Measurements from ENCODE around the gene NTN1.

NTN1 gene

DNA sequence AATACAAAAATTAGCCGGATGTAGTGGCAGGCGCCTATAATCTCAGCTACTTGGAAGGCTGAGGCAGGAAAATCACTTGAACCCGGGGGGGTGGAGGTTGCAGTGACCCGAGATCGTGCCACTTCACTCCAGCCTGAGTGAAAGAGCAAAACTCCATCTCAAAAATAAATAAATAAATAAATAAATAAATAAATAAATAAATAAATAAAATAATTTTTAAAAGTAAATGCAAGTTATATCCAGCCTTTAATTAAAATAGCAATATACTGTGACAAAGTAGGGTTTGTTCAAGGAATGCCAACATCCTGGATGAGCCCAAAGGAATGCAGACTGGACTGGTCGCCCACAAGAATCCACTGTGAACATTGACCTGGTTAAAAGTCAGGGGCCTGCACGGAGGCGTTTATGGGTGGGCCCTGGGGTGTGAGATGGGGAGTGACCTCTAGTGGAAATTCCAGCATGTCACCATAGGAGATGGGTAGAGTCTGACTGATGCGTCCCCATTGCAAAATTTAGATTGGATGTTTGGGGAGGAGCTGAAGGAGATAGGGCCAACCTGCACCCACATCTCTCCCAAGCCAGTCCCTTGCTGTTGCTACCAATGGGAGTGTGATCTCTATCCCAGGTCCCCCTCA is 46.1 kb upstream of the NTN1 start (continued):
- TF ChIP-seq, protein P1, sequence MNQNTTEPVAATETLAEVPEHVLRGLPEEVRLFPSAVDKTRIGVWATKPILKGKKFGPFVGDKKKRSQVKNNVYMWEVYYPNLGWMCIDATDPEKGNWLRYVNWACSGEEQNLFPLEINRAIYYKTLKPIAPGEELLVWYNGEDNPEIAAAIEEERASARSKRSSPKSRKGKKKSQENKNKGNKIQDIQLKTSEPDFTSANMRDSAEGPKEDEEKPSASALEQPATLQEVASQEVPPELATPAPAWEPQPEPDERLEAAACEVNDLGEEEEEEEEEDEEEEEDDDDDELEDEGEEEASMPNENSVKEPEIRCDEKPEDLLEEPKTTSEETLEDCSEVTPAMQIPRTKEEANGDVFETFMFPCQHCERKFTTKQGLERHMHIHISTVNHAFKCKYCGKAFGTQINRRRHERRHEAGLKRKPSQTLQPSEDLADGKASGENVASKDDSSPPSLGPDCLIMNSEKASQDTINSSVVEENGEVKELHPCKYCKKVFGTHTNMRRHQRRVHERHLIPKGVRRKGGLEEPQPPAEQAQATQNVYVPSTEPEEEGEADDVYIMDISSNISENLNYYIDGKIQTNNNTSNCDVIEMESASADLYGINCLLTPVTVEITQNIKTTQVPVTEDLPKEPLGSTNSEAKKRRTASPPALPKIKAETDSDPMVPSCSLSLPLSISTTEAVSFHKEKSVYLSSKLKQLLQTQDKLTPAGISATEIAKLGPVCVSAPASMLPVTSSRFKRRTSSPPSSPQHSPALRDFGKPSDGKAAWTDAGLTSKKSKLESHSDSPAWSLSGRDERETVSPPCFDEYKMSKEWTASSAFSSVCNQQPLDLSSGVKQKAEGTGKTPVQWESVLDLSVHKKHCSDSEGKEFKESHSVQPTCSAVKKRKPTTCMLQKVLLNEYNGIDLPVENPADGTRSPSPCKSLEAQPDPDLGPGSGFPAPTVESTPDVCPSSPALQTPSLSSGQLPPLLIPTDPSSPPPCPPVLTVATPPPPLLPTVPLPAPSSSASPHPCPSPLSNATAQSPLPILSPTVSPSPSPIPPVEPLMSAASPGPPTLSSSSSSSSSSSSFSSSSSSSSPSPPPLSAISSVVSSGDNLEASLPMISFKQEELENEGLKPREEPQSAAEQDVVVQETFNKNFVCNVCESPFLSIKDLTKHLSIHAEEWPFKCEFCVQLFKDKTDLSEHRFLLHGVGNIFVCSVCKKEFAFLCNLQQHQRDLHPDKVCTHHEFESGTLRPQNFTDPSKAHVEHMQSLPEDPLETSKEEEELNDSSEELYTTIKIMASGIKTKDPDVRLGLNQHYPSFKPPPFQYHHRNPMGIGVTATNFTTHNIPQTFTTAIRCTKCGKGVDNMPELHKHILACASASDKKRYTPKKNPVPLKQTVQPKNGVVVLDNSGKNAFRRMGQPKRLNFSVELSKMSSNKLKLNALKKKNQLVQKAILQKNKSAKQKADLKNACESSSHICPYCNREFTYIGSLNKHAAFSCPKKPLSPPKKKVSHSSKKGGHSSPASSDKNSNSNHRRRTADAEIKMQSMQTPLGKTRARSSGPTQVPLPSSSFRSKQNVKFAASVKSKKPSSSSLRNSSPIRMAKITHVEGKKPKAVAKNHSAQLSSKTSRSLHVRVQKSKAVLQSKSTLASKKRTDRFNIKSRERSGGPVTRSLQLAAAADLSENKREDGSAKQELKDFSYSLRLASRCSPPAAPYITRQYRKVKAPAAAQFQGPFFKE (tag by site-specific recombination; IDR thresholded peaks at IDR 0.05; ENCODE audit: borderline replicate concordance), result no peak
- TF ChIP-seq BCL11A (tag by site-specific recombination; IDR thresholded peaks at IDR 0.05; ENCODE audit: low read depth) (no peak), ZNF549 (tag by site-specific recombination; IDR thresholded peaks at IDR 0.05) (no peak), SETDB1 (IDR thresholded peaks at IDR 0.05; ENCODE audit: insufficient read length, low read length) (no peak), ZNF140 (tag by site-specific recombination; IDR thresholded peaks at IDR 0.05) (peak; percentile 68; the same call in 1 of the 2 replicates), ZNF157 (tag by site-specific recombination; IDR thresholded peaks at IDR 0.05) (no peak), ZNF132 (tag by site-specific recombination; IDR thresholded peaks at IDR 0.05; ENCODE audit: borderline replicate concordance) (no peak), GFI1B (tag by site-specific recombination; IDR thresholded peaks at IDR 0.05) (no peak), ZNF394 (tag by site-specific recombination; IDR thresholded peaks at IDR 0.05; ENCODE audit: borderline replicate concordance) (peak; percentile 93; the same call in 1 of the 2 replicates), ZNF521 (tag by site-specific recombination; IDR thresholded peaks at IDR 0.05) (no peak), GLI4 (tag by site-specific recombination; IDR thresholded peaks at IDR 0.05) (no peak), ZNF791 (tag by site-specific recombination; IDR thresholded peaks at IDR 0.05) (no peak), ZSCAN30 (tag by site-specific recombination; IDR thresholded peaks at IDR 0.05) (no peak), EGR2 (tag by site-specific recombination; IDR thresholded peaks at IDR 0.05; ENCODE audit: low read depth) (no peak), ZNF174 (tag by site-specific recombination; IDR thresholded peaks at IDR 0.05) (no peak), ZNF133 (tag by site-specific recombination; IDR thresholded peaks at IDR 0.05) (no peak)
- TF ChIP-seq, protein P2, sequence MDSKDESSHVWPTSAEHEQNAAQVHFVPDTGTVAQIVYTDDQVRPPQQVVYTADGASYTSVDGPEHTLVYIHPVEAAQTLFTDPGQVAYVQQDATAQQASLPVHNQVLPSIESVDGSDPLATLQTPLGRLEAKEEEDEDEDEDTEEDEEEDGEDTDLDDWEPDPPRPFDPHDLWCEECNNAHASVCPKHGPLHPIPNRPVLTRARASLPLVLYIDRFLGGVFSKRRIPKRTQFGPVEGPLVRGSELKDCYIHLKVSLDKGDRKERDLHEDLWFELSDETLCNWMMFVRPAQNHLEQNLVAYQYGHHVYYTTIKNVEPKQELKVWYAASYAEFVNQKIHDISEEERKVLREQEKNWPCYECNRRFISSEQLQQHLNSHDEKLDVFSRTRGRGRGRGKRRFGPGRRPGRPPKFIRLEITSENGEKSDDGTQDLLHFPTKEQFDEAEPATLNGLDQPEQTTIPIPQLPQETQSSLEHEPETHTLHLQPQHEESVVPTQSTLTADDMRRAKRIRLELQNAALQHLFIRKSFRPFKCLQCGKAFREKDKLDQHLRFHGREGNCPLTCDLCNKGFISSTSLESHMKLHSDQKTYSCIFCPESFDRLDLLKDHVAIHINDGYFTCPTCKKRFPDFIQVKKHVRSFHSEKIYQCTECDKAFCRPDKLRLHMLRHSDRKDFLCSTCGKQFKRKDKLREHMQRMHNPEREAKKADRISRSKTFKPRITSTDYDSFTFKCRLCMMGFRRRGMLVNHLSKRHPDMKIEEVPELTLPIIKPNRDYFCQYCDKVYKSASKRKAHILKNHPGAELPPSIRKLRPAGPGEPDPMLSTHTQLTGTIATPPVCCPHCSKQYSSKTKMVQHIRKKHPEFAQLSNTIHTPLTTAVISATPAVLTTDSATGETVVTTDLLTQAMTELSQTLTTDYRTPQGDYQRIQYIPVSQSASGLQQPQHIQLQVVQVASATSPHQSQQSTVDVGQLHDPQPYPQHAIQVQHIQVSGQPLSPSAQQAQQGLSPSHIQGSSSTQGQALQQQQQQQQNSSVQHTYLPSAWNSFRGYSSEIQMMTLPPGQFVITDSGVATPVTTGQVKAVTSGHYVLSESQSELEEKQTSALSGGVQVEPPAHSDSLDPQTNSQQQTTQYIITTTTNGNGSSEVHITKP (tag by site-specific recombination; IDR thresholded peaks at IDR 0.05), result no peak
- TF ChIP-seq, protein P3, sequence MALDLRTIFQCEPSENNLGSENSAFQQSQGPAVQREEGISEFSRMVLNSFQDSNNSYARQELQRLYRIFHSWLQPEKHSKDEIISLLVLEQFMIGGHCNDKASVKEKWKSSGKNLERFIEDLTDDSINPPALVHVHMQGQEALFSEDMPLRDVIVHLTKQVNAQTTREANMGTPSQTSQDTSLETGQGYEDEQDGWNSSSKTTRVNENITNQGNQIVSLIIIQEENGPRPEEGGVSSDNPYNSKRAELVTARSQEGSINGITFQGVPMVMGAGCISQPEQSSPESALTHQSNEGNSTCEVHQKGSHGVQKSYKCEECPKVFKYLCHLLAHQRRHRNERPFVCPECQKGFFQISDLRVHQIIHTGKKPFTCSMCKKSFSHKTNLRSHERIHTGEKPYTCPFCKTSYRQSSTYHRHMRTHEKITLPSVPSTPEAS (tag by site-specific recombination; IDR thresholded peaks at IDR 0.05), result no peak
- TF ChIP-seq, protein P4, sequence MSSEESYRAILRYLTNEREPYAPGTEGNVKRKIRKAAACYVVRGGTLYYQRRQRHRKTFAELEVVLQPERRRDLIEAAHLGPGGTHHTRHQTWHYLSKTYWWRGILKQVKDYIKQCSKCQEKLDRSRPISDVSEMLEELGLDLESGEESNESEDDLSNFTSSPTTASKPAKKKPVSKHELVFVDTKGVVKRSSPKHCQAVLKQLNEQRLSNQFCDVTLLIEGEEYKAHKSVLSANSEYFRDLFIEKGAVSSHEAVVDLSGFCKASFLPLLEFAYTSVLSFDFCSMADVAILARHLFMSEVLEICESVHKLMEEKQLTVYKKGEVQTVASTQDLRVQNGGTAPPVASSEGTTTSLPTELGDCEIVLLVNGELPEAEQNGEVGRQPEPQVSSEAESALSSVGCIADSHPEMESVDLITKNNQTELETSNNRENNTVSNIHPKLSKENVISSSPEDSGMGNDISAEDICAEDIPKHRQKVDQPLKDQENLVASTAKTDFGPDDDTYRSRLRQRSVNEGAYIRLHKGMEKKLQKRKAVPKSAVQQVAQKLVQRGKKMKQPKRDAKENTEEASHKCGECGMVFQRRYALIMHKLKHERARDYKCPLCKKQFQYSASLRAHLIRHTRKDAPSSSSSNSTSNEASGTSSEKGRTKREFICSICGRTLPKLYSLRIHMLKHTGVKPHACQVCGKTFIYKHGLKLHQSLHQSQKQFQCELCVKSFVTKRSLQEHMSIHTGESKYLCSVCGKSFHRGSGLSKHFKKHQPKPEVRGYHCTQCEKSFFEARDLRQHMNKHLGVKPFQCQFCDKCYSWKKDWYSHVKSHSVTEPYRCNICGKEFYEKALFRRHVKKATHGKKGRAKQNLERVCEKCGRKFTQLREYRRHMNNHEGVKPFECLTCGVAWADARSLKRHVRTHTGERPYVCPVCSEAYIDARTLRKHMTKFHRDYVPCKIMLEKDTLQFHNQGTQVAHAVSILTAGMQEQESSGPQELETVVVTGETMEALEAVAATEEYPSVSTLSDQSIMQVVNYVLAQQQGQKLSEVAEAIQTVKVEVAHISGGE (tag by site-specific recombination; conservative IDR thresholded peaks at IDR 0.05; ENCODE audit: low read depth), result peak; percentile 83
- TF ChIP-seq, protein P5, sequence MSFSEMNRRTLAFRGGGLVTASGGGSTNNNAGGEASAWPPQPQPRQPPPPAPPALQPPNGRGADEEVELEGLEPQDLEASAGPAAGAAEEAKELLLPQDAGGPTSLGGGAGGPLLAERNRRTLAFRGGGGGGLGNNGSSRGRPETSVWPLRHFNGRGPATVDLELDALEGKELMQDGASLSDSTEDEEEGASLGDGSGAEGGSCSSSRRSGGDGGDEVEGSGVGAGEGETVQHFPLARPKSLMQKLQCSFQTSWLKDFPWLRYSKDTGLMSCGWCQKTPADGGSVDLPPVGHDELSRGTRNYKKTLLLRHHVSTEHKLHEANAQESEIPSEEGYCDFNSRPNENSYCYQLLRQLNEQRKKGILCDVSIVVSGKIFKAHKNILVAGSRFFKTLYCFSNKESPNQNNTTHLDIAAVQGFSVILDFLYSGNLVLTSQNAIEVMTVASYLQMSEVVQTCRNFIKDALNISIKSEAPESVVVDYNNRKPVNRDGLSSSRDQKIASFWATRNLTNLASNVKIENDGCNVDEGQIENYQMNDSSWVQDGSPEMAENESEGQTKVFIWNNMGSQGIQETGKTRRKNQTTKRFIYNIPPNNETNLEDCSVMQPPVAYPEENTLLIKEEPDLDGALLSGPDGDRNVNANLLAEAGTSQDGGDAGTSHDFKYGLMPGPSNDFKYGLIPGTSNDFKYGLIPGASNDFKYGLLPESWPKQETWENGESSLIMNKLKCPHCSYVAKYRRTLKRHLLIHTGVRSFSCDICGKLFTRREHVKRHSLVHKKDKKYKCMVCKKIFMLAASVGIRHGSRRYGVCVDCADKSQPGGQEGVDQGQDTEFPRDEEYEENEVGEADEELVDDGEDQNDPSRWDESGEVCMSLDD (tag by site-specific recombination; IDR thresholded peaks at IDR 0.05), result no peak
- TF ChIP-seq, protein P6, sequence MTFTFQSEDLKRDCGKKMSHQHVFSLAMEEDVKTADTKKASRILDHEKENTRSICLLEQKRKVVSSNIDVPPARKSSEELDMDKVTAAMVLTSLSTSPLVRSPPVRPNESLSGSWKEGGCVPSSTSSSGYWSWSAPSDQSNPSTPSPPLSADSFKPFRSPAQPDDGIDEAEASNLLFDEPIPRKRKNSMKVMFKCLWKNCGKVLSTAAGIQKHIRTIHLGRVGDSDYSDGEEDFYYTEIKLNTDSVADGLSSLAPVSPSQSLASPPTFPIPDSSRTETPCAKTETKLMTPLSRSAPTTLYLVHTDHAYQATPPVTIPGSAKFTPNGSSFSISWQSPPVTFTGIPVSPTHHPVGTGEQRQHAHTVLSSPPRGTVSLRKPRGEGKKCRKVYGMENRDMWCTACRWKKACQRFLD (tag by site-specific recombination; IDR thresholded peaks at IDR 0.05), result no peak

Measured in HEK293 (cell line).